Stimulated activated naive B cell treated with anti-CD40 and anti-IgM and Interleukin-4, amounts not matched to agents 10 μg/mL and 1 μg/mL and 100 μg/mL, for 72 hours (primary cell): ENCODE results near the gene SCFD2.
"Not testable (repeated sequence)": the region's sequence is repeated elsewhere in the genome, so short reads cannot be mapped to it uniquely, and the experiment has no call there.

ENCODE experiments used
- ATAC-seq, 2 donors: fragments of 150-1000 bp; cut with Tn5 transposase; replicated peaks; 2 replicates each; pipeline ENCODE4 v1.10.0; 2021; ENCODE audit warnings: moderate library complexity in 1 of 2
- DNase-seq: peaks from one replicate; pipeline ENCODE4 v3.0.0; 2021
- H3K27ac Mint-ChIP-seq: one replicate; pipeline ENCODE4 v1.8.0; 2022; ENCODE audit warnings: mild to moderate bottlenecking, mixed read lengths
- H3K27me3 Mint-ChIP-seq, 2 donors: one replicate each; pipeline ENCODE4 v1.8.0; 2022; ENCODE audit warnings: mixed read lengths in 2 of 2
- H3K36me3 Mint-ChIP-seq, 2 donors: one replicate each; pipeline ENCODE4 v1.8.0; 2022; ENCODE audit warnings: mixed read lengths in 2 of 2, mild to moderate bottlenecking in 1 of 2
- H3K4me1 Mint-ChIP-seq, 2 donors: one replicate each; pipeline ENCODE4 v1.8.0; 2022; ENCODE audit warnings: mixed read lengths in 2 of 2, mild to moderate bottlenecking in 1 of 2
- H3K4me3 Mint-ChIP-seq, 2 donors: one replicate each; pipeline ENCODE4 v1.8.0; 2022; ENCODE audit warnings: mild to moderate bottlenecking in 2 of 2, mixed read lengths in 2 of 2, moderate library complexity in 1 of 2
- H3K9me3 Mint-ChIP-seq, 2 donors: one replicate each; pipeline ENCODE4 v1.8.0; 2022; ENCODE audit warnings: mixed read lengths in 2 of 2, mild to moderate bottlenecking in 1 of 2

The SCFD2 gene

GRCh38 chr4:52993771-52994170 is 372.1 kb downstream of the SCFD2 start:
- Mint-ChIP-seq H3K4me3 (no peak overlapping the region), H3K36me3 (peaks cover 17 to 35% of the 10 kb centered on the region in 2 donors), H3K27ac (no peak overlapping the region), H3K27me3 (no peaks in the 10 kb centered on the region), H3K4me1 (no peaks in the 10 kb centered on the region), H3K9me3 (no peaks in the 10 kb centered on the region)
- no peak for DNase-seq
- no peak for ATAC-seq

- not testable (repeated sequence) for H3K27me3 Mint-ChIP-seq, ATAC-seq, H3K9me3 Mint-ChIP-seq, H3K4me3 Mint-ChIP-seq, H3K27ac Mint-ChIP-seq, H3K4me1 Mint-ChIP-seq, DNase-seq
- peaks cover 17 to 38% of the 10 kb centered on the region in 2 donors for H3K36me3 Mint-ChIP-seq
These were observed 373.3 kb downstream of the SCFD2 start for GRCh38 chr4:52992551-52992950.

GRCh38 chr4:52991472-52991871 is 374.4 kb downstream of the SCFD2 start:
- Mint-ChIP-seq H3K36me3 (peaks cover 14 to 29% of the 10 kb centered on the region in 2 donors), H3K27me3 (no peaks in the 10 kb centered on the region), H3K4me3 (no peak overlapping the region), H3K27ac (no peak overlapping the region), H3K9me3 (no peaks in the 10 kb centered on the region), H3K4me1 (no peaks in the 10 kb centered on the region)
- DNase-seq: no peak
- no peak for ATAC-seq

GRCh38 chr4:52990706-52991105 is 375.2 kb downstream of the SCFD2 start:
- Mint-ChIP-seq H3K4me1 (no peaks in the 10 kb centered on the region), H3K9me3 (no peaks in the 10 kb centered on the region), H3K27me3 (no peaks in the 10 kb centered on the region), H3K4me3 (no peak overlapping the region), H3K36me3 (peaks cover 14 to 25% of the 10 kb centered on the region in 2 donors), H3K27ac (no peak overlapping the region)
- no peak for DNase-seq
- ATAC-seq: no peak

GRCh38 chr4:52989865-52990264 is 376.0 kb downstream of the SCFD2 start:
- no peaks in the 10 kb centered on the region for H3K4me1 Mint-ChIP-seq
- ATAC-seq (no peak), DNase-seq (no peak)
- H3K36me3 Mint-ChIP-seq: peaks cover 14 to 25% of the 10 kb centered on the region in 2 donors
- no peak overlapping the region for H3K27ac Mint-ChIP-seq
- H3K9me3 Mint-ChIP-seq: no peaks in the 10 kb centered on the region
- H3K4me3 Mint-ChIP-seq: no peak overlapping the region
- H3K27me3 Mint-ChIP-seq: no peaks in the 10 kb centered on the region

GRCh38 chr4:52987392-52988056 is 378.3 kb downstream of the SCFD2 start:
- H3K36me3 Mint-ChIP-seq: peaks cover 8 to 15% of the 10 kb centered on the region in 2 donors

GRCh38 chr4:52984462-52984881 is 381.4 kb downstream of the SCFD2 start:
- H3K36me3 Mint-ChIP-seq: peaks cover 0 to 10% of the 10 kb centered on the region in 2 donors
- H3K9me3 Mint-ChIP-seq: no peaks in the 10 kb centered on the region
- DNase-seq (no peak), ATAC-seq (no peak)
- H3K27ac Mint-ChIP-seq: no peak overlapping the region
- H3K4me3 Mint-ChIP-seq: no peak overlapping the region
- H3K4me1 Mint-ChIP-seq: peaks cover 1 to 5% of the 10 kb centered on the region in 2 donors
- no peaks in the 10 kb centered on the region for H3K27me3 Mint-ChIP-seq

More at GRCh38 chr4:52987392-52988056, 378.3 kb downstream of the SCFD2 start:
- no peaks in the 10 kb centered on the region for H3K9me3 Mint-ChIP-seq
- H3K27ac Mint-ChIP-seq: no peak overlapping the region
- H3K27me3 Mint-ChIP-seq: no peaks in the 10 kb centered on the region
- no peak overlapping the region for H3K4me3 Mint-ChIP-seq
- ATAC-seq (no peak), DNase-seq (no peak)
- H3K4me1 Mint-ChIP-seq: peaks cover 0 to 1% of the 10 kb centered on the region in 2 donors

- Mint-ChIP-seq H3K9me3 (no peaks in the 10 kb centered on the region), H3K4me1 (peaks cover 1 to 5% of the 10 kb centered on the region in 2 donors), H3K27ac (no peak overlapping the region), H3K27me3 (no peaks in the 10 kb centered on the region), H3K4me3 (no peak overlapping the region), H3K36me3 (peaks cover 0 to 10% of the 10 kb centered on the region in 2 donors)
- peak; percentile 52 to 65 for ATAC-seq
- DNase-seq: no peak
These were observed 382.1 kb downstream of the SCFD2 start for GRCh38 chr4:52983563-52984303.

- Mint-ChIP-seq H3K27me3 (no peaks in the 10 kb centered on the region), H3K27ac (no peak overlapping the region), H3K36me3 (peaks cover 2 to 10% of the 10 kb centered on the region in 2 donors), H3K4me3 (no peak overlapping the region), H3K9me3 (no peaks in the 10 kb centered on the region), H3K4me1 (peaks cover 1 to 5% of the 10 kb centered on the region in 2 donors)
- ATAC-seq (no peak), DNase-seq (no peak)
These were observed 382.9 kb downstream of the SCFD2 start for GRCh38 chr4:52982946-52983340.

- Mint-ChIP-seq H3K27me3 (no peaks in the 10 kb centered on the region), H3K27ac (no peak overlapping the region), H3K9me3 (no peaks in the 10 kb centered on the region), H3K36me3 (peaks cover 2 to 7% of the 10 kb centered on the region in 2 donors), H3K4me3 (no peak overlapping the region), H3K4me1 (peaks cover 1 to 5% of the 10 kb centered on the region in 2 donors)
- ATAC-seq: no peak
- DNase-seq: no peak
These were observed 383.5 kb downstream of the SCFD2 start for GRCh38 chr4:52982255-52982945.

GRCh38 chr4:52979821-52980590 is 385.9 kb downstream of the SCFD2 start:
- Mint-ChIP-seq H3K4me3 (no peak overlapping the region), H3K27ac (no peak overlapping the region), H3K4me1 (peaks cover 1 to 5% of the 10 kb centered on the region in 2 donors), H3K9me3 (peaks cover 0 to 2% of the 10 kb centered on the region in 2 donors), H3K36me3 (peaks cover 5 to 15% of the 10 kb centered on the region in 2 donors), H3K27me3 (no peaks in the 10 kb centered on the region)
- no peak for DNase-seq
- ATAC-seq: no peak

- Mint-ChIP-seq H3K36me3 (peaks cover 6 to 15% of the 10 kb centered on the region in 2 donors), H3K4me1 (peaks cover 1 to 5% of the 10 kb centered on the region in 2 donors), H3K4me3 (no peak overlapping the region), H3K27me3 (no peaks in the 10 kb centered on the region), H3K9me3 (peaks cover 0 to 2% of the 10 kb centered on the region in 2 donors), H3K27ac (no peak overlapping the region)
- no peak for DNase-seq
- ATAC-seq: no peak
These were observed 386.8 kb downstream of the SCFD2 start for GRCh38 chr4:52979020-52979419.

- no peak overlapping the region for H3K27ac Mint-ChIP-seq
- no peak for ATAC-seq
- H3K27me3 Mint-ChIP-seq: no peaks in the 10 kb centered on the region
These were observed 388.6 kb downstream of the SCFD2 start for GRCh38 chr4:52977252-52977651.

More at GRCh38 chr4:52977252-52977651, 388.6 kb downstream of the SCFD2 start:
- no peak overlapping the region for H3K4me3 Mint-ChIP-seq
- no peak for DNase-seq
- peaks cover 12 to 29% of the 10 kb centered on the region in 2 donors for H3K36me3 Mint-ChIP-seq
- H3K4me1 Mint-ChIP-seq: peaks cover 0 to 5% of the 10 kb centered on the region in 2 donors
- peaks cover 0 to 2% of the 10 kb centered on the region in 2 donors for H3K9me3 Mint-ChIP-seq
